GM21423 (cell line): ENCODE data around the gene CPNE5.
"Not testable (repeated sequence)": the region's sequence is repeated elsewhere in the genome, so short reads cannot be mapped to it uniquely, and the experiment has no call there.

Experiments
- ATAC-seq: cut with Tn5 transposase; IDR thresholded peaks from one replicate; pipeline ENCODE4 v1.9.1; 2021; ENCODE audit warnings: mild to moderate bottlenecking, moderate library complexity; ENCODE audit not compliant: unreplicated experiment

Gene CPNE5

GRCh38 chr6:36706339-36706738 is 132.9 kb downstream of the CPNE5 start:
- ATAC-seq: no peak

DNA sequence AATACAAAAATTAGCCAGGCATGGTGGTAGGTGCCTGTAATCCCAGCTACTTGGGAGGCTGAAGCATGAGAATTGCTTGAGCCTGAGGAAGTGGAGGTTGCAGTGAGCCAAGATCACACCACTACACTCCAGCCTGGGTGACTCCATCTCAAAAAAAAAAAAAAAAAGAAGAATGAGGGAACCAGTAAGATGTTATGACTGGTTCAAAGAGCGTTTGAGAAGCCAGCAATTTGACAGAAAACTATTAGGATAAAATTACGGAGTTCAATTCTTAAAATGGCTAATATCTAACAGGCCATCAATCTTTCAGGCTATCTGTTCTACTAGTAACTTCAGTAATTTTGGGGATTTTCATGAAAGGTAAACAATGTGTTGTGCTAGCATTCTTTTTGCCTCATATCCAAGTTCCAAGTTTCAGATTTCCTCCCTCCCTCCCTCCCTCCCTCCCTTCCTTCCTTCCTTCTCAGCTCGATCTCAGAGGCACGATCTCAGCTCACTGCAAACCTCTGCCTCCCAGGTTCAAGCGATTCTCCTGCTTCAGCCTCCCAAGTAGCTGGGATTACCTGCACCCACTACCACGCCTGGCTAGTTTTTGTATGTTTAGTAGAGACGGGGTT is 134.2 kb downstream of the CPNE5 start:
- not testable (repeated sequence) for ATAC-seq

DNA sequence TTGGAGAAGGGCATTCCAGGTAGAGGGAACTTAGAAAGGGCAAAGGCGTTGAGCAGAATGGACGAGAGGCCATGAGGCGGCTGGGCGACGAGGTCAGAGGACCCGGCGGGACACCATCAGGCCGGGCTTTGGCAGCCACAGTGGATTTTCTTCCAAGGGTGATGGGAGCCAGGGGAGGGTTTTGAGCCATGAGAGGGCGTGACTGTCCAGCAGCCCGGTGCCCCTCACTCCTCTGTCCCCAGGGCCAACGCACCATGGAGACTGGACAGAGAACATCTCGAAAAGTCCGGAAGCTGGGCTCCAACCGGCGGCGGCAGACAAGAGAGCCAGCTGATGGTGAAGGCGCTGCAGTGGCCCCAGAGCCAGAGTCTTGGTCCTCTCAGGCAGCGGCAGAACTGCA is 135.3 kb downstream of the CPNE5 start:
- ATAC-seq: no peak

- no peak for ATAC-seq
These were observed 136.1 kb downstream of the CPNE5 start for GRCh38 chr6:36703081-36703606.

- ATAC-seq: no peak
These were observed 136.6 kb downstream of the CPNE5 start for GRCh38 chr6:36702656-36703055.

- no peak for ATAC-seq
These were observed 137.7 kb downstream of the CPNE5 start for GRCh38 chr6:36701401-36701991.

DNA sequence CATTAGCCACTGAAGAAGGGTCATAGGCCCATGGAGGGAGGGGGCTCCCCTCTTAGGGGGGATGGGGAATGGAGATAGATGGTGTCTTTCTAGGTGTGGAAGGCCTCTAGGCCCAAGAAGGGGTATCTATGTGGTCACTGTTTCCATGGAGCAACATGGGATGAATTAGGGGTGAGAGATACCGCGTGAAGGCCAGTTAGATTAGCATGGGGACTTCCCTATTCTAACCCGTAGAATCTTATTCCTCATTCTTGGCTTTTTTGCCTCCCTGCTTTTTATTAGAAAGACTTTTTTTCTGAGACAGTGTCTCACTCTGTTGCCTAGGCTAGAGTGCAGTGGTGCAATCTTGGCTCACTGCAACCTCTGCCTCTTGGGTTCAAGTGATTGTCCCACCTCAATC is 138.4 kb downstream of the CPNE5 start:
- no peak for ATAC-seq

GRCh38 chr6:36700071-36700812 is 139.0 kb downstream of the CPNE5 start:
- no peak for ATAC-seq

GRCh38 chr6:36699348-36699747 is 139.9 kb downstream of the CPNE5 start:
- ATAC-seq: no peak

- no peak for ATAC-seq
These were observed 140.4 kb downstream of the CPNE5 start for GRCh38 chr6:36698871-36699271.

- ATAC-seq: no peak
These were observed 141.0 kb downstream of the CPNE5 start for GRCh38 chr6:36698196-36698595.

DNA sequence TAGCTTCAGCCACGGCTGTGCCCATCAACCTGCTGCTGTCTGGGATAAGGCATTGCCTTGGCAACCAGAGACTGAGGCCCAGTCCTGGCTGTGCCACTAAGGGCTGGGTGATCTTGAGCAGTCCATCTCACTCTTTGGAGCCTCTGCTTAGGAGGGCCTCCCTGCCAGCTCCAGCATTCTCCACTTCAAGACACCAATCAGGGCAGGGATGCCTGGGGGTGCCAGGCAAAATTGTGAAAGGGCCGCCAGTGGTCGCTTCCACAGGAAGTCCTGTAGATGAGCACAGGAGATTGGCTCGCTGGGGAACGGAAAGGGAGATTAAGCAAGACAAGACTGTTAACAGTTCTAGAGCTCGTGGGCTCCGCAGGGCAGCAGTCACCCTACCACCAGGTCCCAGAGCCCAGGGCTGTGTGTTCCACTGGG is 141.8 kb downstream of the CPNE5 start, which contains the start of gene RAB44:
TSS of gene RAB44 (plus strand) at position 346 of the 423 bp plus-strand sequence. CDS start 6,410 bp downstream, outside the sequence.
- no peak for ATAC-seq

DNA sequence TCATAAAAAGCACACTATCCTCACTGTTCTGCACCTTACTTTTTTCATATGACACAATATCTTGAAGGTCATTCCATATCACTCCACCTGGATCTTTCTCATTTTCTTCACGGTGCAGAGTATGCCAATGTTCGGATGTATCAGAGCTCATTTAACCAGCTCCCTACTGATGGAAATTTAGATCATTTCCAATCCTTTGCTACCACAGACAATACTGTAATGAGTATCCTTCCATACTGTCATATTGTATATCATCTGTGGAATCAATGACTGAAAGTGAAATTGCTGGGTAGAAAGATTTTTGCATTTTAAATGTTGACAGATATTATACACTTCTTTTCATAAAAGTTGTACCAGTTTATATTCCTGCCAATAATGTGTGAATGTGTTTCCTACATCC is 143.8 kb downstream of the CPNE5 start:
- no peak for ATAC-seq

GRCh38 chr6:36694616-36695015 is 144.6 kb downstream of the CPNE5 start:
- no peak for ATAC-seq

DNA sequence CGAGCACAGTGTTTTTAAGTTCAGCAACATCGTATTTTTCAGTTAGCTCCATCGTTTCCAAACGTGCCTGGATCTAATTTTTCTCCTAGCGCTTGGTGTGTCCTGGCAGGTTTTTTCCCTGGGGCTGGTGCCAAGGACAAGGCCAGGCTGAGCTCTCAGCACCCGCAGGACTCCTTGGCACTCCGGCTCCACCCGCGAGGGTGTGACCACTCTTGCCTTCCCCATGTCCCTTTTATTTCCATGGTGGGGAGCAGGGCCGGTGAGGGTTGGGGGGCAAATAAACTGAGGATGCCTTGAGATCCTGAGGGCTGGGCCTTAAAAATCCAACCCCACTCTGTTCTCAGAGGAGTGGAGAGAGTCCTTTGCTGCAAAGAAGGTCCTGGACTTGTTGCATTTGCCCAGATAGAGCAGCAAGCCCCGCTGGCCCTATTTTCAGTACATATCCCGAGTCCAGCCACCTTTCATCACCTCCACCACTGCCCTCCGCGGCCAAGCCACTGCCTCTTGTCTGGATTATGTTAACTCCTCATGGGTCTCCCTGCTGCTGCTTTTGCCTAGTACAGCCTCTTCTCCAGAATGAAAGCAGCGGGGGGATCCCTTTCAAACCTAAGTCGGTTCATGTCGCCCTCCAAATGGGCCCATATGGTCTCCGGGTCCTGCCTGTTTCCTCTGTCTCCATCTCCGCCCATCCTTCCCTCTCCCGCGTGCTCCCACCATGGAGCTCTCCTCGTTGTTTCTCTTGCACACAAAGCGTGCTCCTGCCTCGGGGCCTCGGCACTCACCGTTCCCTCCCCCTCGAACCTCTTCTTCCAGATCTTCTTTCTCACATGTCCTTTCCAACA is 146.2 kb downstream of the CPNE5 start:
- no peak for ATAC-seq

DNA sequence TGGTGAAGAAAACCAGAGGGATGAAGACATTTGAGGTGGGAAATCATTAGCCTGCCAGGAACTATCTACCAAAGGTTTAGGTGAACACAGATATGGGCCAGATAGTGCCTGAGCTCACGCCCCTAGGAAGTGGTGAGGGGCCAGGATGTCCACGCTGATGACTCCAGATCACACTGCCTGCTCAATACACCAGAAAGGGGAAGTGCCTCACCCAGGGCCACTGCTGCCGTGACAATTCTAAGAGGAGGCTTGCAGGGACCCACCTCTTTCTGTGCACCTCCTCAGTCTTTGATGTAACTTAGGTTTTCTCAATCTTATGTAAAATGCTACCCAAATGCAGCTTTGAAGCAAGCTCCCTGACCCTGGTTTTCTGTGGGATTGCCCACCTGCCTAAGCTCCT is 147.0 kb downstream of the CPNE5 start:
- peak; percentile 72 for ATAC-seq

DNA sequence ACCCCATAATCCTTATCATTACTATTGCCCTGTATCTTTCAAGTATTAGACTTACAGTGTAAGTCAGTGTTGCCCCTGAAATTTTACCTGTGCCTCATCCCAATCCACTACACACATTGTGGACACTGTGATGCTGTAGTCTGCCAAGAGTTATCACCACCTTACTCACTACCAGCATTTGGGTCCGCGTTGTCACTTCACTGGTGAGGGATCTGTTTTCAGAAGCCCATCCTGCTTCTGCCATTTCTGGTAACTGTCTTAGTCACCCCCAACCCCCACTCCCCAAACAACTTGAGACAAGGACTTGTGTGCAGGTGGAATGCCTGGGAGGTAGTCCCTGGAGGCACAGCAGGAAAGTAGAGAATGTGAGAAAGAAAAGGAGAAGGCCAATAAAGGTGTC is 147.6 kb downstream of the CPNE5 start:
- no peak for ATAC-seq

DNA sequence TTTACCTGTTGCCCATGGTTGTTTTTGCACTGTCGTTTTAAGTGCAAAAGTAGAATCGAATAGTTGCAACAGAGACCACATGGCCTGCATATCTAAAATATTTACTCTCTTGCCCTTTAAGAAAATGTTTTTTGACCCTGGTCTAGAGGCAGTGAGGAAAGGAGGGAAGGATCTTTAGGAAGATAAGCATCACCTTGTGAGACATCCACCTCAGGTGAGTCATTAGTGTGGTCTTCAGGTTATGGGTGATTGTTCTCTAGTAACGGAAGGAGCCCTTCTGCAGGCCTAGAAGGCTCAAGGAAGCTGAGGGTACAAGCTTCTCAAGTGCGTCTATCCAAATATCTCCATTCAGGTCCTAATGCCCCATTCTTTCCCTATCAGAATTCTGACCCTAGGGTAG is 148.2 kb downstream of the CPNE5 start:
- ATAC-seq: no peak
